Naive thymus-derived CD4-positive, alpha-beta T cell (primary cell): ENCODE measurements around the gene CD244. TPM values are rescaled to one million over a fixed set of nuclear protein-coding genes. Genes with fewer than 3 reads are reported as not detected.

Experiments used
- ATAC-seq: fragments of 150-1000 bp; cut with Tn5 transposase; 2 replicates; pipeline ENCODE4 v1.10.0; 2021; ENCODE audit warnings: mild to moderate bottlenecking, moderate library complexity
- CTCF ChIA-PET: fragments of 350-600 bp; sonication (Branson Sonifier 250); formaldehyde crosslinking; loops from one replicate; lab custom pipeline; 2021; ENCODE audit warnings: antibody characterized with exemption; lab: Charles Lee
- POLR2A ChIA-PET: fragments of 350-600 bp; sonication (Branson Sonifier 250); formaldehyde crosslinking; loops from one replicate; lab custom pipeline; 2021; ENCODE audit warnings: antibody characterized with exemption, inconsistent platforms; lab: Charles Lee
- DNase-seq, 9 donors: peaks; one replicate each; pipeline versions ENCODE4 v3.0.0 to v3.0.0-alpha.2; 2020 to 2022; ENCODE audit warnings: mixed read lengths in 1 of 9
- H3K27ac ChIP-seq: one replicate; pipeline ENCODE4 v1.7.0; 2013; ENCODE audit warnings: mild to moderate bottlenecking, low read depth, low read length, moderate library complexity
- H3K27me3 ChIP-seq, 2 donors: one replicate each; pipeline ENCODE4 v1.7.0; 2013; ENCODE audit warnings: low read length in 2 of 2, mild to moderate bottlenecking in 2 of 2, moderate library complexity in 2 of 2; ENCODE audit not compliant: control insufficient read depth in 2 of 2, insufficient read depth in 2 of 2
- H3K36me3 ChIP-seq, 3 experiments: 1 replicate in 2 of 3; 2 replicates in 1 of 3; pipeline ENCODE4 v1.7.0; 2013; ENCODE audit warnings: low read length in 3 of 3, mild to moderate bottlenecking in 3 of 3, moderate library complexity in 1 of 3; ENCODE audit not compliant: insufficient read depth in 3 of 3, control insufficient read depth in 2 of 3
- H3K4me1 ChIP-seq, 2 donors: one replicate each; pipeline ENCODE4 v1.7.0; 2013; ENCODE audit warnings: low read length in 2 of 2, mild to moderate bottlenecking in 2 of 2, moderate library complexity in 1 of 2; ENCODE audit not compliant: control insufficient read depth in 2 of 2, insufficient read depth in 2 of 2
- H3K4me3 ChIP-seq: 2 replicates; pipeline ENCODE4 v1.7.0; 2013; ENCODE audit warnings: mild to moderate bottlenecking, low read length
- H3K9me3 ChIP-seq, 3 experiments: 1 replicate in 2 of 3; 2 replicates in 1 of 3; pipeline ENCODE4 v1.7.0; 2013; ENCODE audit warnings: low read length in 3 of 3; ENCODE audit not compliant: control insufficient read depth in 2 of 3
- H3K27ac Mint-ChIP-seq, 9 donors: one replicate each; pipeline ENCODE4 v1.8.0; 2020 to 2022; ENCODE audit warnings: mixed read lengths in 9 of 9, mild to moderate bottlenecking in 8 of 9, moderate library complexity in 5 of 9, inconsistent platforms in 2 of 9
- H3K27me3 Mint-ChIP-seq, 5 donors: one replicate each; pipeline ENCODE4 v1.8.0; 2021 to 2022; ENCODE audit warnings: mixed read lengths in 5 of 5, mild to moderate bottlenecking in 1 of 5
- H3K36me3 Mint-ChIP-seq, 5 donors: one replicate each; pipeline ENCODE4 v1.8.0; 2020 to 2022; ENCODE audit warnings: mixed read lengths in 5 of 5, mild to moderate bottlenecking in 3 of 5, inconsistent platforms in 1 of 5
- H3K4me1 Mint-ChIP-seq, 7 donors: one replicate each; pipeline ENCODE4 v1.8.0; 2020 to 2022; ENCODE audit warnings: mixed read lengths in 7 of 7, mild to moderate bottlenecking in 3 of 7, inconsistent platforms in 1 of 7
- H3K4me3 Mint-ChIP-seq, 10 donors: one replicate each; pipeline ENCODE4 v1.8.0; 2020 to 2022; ENCODE audit warnings: mild to moderate bottlenecking in 10 of 10, mixed read lengths in 10 of 10, moderate library complexity in 6 of 10, inconsistent platforms in 2 of 10
- H3K9me3 Mint-ChIP-seq, 11 donors: one replicate each; pipeline ENCODE4 v1.8.0; 2020 to 2022; ENCODE audit warnings: mixed read lengths in 11 of 11, mild to moderate bottlenecking in 4 of 11, inconsistent platforms in 1 of 11, moderate library complexity in 1 of 11
- intact Hi-C, 2 donors: fragments of 100-400 bp; cut with micrococcal nuclease; formaldehyde crosslinking; loops; one replicate each; pipeline ENCODE4 v1.15.1; 2023
- polyA plus RNA-seq, 2 donors: library from polyadenylated mRNA; unstranded; fragments of 300-500 nt; fragmentation: Illumina TruSeq; gene quantifications; one replicate each; pipeline ENCODE4 v1.2.3, GENCODE V29; 2021
- total RNA-seq, 6 experiments: library from RNA in 5 of 6; stranded (reverse) in 5 of 6; gene quantifications; 1 replicate in 5 of 6; 2 replicates in 1 of 6; pipeline ENCODE4 v1.2.3 and lab custom pipeline; 2021 to 2026

The CD244 gene
- total and polyA plus RNA-seq, 7 experiments from 2014 or later: 0.27 to 33.6 (median 3.9) TPM

DNA sequence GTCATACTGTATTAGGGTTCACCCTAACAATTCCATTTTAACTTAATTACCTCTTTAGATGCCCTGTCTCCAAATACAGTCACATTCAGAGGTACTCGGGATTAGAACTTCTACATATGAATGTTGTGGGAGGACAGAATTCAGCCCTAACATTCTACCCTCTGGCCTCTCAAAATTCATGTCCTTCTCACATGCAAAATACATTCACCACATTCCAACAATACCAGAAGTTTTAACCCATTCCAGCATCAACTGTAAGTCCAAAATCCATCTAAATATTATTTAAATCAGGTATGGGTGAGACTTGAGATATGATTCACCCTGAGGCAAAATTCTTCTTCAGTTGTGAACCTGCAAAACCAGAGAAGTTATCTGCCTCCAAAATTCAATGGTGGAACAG, 52.2 kb downstream of the CD244 start:
- Histone ChIP-seq H3K9me3 (peaks cover 0 to 9% (median 0%) of the 10 kb centered on the region in 3 experiments), H3K4me3 (no peak overlapping the region), H3K27me3 (no peaks in the 10 kb centered on the region), H3K4me1 (peaks cover 22 to 25% of the 10 kb centered on the region in 2 donors), H3K36me3 (peaks cover 11 to 72% (median 19%) of the 10 kb centered on the region in 3 experiments), H3K27ac (no peak overlapping the region)
- intact Hi-C loops: no loop called here
- Mint-ChIP-seq H3K27me3 (peaks cover 0 to 8% (median 0%) of the 10 kb centered on the region in 5 donors), H3K36me3 (peaks cover 31 to 82% (median 61%) of the 10 kb centered on the region in 5 donors), H3K4me3 (peak overlapping the region in 1 of 10 donors; percentile 24), H3K4me1 (peaks cover 10 to 83% (median 75%) of the 10 kb centered on the region in 7 donors), H3K9me3 (peaks cover 6 to 19% (median 13%) of the 10 kb centered on the region in 11 donors), H3K27ac (peak overlapping the region in 7 of 9 donors; percentile 62 to 86 (median 79))
- POLR2A ChIA-PET: interaction anchor here (2.6 kb wide), 1 partner anchor 13 kb away, joined by 18 read pairs; no protein-coding TSS in a partner anchor
- CTCF ChIA-PET: no interaction called here
- ATAC-seq (no peak), DNase-seq (no peak)

DNA sequence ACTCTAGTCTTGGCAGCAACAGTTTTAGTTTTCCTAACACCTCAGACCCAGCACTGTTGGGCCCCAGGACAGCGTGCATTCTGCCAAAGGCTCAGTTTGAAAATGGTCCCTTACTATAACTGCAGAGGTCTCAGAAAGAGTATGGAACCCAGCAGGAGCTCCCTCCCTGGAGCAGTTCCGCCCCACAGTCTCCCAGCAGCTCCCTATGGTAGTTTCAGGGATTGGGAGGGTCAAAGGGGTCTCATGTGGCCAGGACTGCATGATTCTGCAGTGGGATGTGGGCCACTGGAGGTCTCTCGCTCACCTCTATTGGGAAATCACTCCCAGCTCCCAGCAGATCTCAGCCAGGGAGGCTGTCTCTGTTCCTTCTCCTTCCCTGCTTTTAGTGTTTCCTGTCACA, 54.4 kb downstream of the CD244 start:
- Mint-ChIP-seq H3K9me3 (peaks cover 6 to 24% (median 16%) of the 10 kb centered on the region in 11 donors), H3K27me3 (peaks cover 0 to 24% (median 0%) of the 10 kb centered on the region in 5 donors), H3K27ac (peak overlapping the region in 8 of 9 donors; percentile 29 to 86 (median 60)), H3K4me3 (peak overlapping the region in 8 of 10 donors; percentile 31 to 64 (median 43)), H3K4me1 (peaks cover 8 to 96% (median 91%) of the 10 kb centered on the region in 7 donors), H3K36me3 (peaks cover 26 to 86% (median 68%) of the 10 kb centered on the region in 5 donors)
- DNase-seq (no peak), ATAC-seq (no peak)
- POLR2A ChIA-PET: interaction anchor here (0.9 to 3.7 kb wide), 3 partner anchors 9 to 136 kb away, joined by 4 to 14 read pairs (median 14); partner anchors contain the start of gene LY9
- intact Hi-C loops: no loop called here
- Histone ChIP-seq H3K27ac (no peak overlapping the region), H3K27me3 (no peaks in the 10 kb centered on the region), H3K36me3 (peaks cover 4 to 55% (median 13%) of the 10 kb centered on the region in 3 experiments), H3K4me3 (no peak overlapping the region), H3K9me3 (peaks cover 0 to 9% (median 0%) of the 10 kb centered on the region in 3 experiments), H3K4me1 (peaks cover 30 to 36% of the 10 kb centered on the region in 2 donors)
- CTCF ChIA-PET: interaction anchor here (4.8 kb wide), 1 partner anchor 11 kb away, joined by 24 read pairs; the partner anchor contains the start of gene LY9

GRCh38 chr1:160807738-160808137, 54.9 kb downstream of the CD244 start:
- ChIA-PET CTCF (interaction anchor here (4.8 kb wide), 1 partner anchor 11 kb away, joined by 24 read pairs; the partner anchor contains the start of gene LY9), POLR2A (interaction anchor here (0.9 to 3.7 kb wide), 3 partner anchors 9 to 135 kb away, joined by 4 to 14 read pairs (median 14); partner anchors contain the start of gene LY9)
- peaks cover 0 to 27% (median 0%) of the 10 kb centered on the region in 5 donors for H3K27me3 Mint-ChIP-seq
- peaks cover 6 to 24% (median 16%) of the 10 kb centered on the region in 11 donors for H3K9me3 Mint-ChIP-seq
- Histone ChIP-seq H3K27ac (no peak overlapping the region), H3K4me1 (peaks cover 30 to 36% of the 10 kb centered on the region in 2 donors), H3K36me3 (peaks cover 4 to 55% (median 12%) of the 10 kb centered on the region in 3 experiments), H3K27me3 (no peaks in the 10 kb centered on the region), H3K9me3 (peaks cover 0 to 9% (median 0%) of the 10 kb centered on the region in 3 experiments), H3K4me3 (no peak overlapping the region)
- H3K27ac Mint-ChIP-seq: peak overlapping the region in 5 of 9 donors; percentile 38 to 83 (median 62)
- peak overlapping the region in 6 of 10 donors; percentile 20 to 77 (median 52) for H3K4me3 Mint-ChIP-seq
- ATAC-seq: peak; percentile 20
- DNase-seq: no peak
- H3K4me1 Mint-ChIP-seq: peaks cover 3 to 96% (median 91%) of the 10 kb centered on the region in 7 donors
- H3K36me3 Mint-ChIP-seq: peaks cover 28 to 87% (median 73%) of the 10 kb centered on the region in 5 donors
- intact Hi-C loops: loop anchor here in 1 of 2 donors (1.0 kb wide), 1 partner anchor 9 kb away; no protein-coding TSS in a partner anchor

- H3K27me3 ChIP-seq: no peaks in the 10 kb centered on the region
- ATAC-seq (no peak), DNase-seq (no peak)
- intact Hi-C loops: loop anchor here in 1 of 2 donors (1.0 kb wide), 1 partner anchor 9 kb away; no protein-coding TSS in a partner anchor
- POLR2A ChIA-PET: interaction anchor here (0.6 to 3.7 kb wide), 4 partner anchors 8 to 135 kb away, joined by 3 to 14 read pairs (median 9); partner anchors contain the start of gene LY9
- no peak overlapping the region for H3K27ac ChIP-seq
- peak overlapping the region in 9 of 10 donors; percentile 7 to 77 (median 33) for H3K4me3 Mint-ChIP-seq
- CTCF ChIA-PET: interaction anchor here (1.1 to 4.8 kb wide), 2 partner anchors 10 to 11 kb away, joined by 3 to 24 read pairs; partner anchors contain the start of gene LY9
- H3K36me3 Mint-ChIP-seq: peaks cover 31 to 89% (median 74%) of the 10 kb centered on the region in 5 donors
- H3K27me3 Mint-ChIP-seq: peaks cover 0 to 29% (median 0%) of the 10 kb centered on the region in 5 donors
- H3K27ac Mint-ChIP-seq: peak overlapping the region in 8 of 9 donors; percentile 14 to 85 (median 67)
- no peak overlapping the region for H3K4me3 ChIP-seq
- peaks cover 30 to 38% of the 10 kb centered on the region in 2 donors for H3K4me1 ChIP-seq
- peaks cover 4 to 58% (median 13%) of the 10 kb centered on the region in 3 experiments for H3K36me3 ChIP-seq
- H3K9me3 ChIP-seq: peaks cover 0 to 9% (median 0%) of the 10 kb centered on the region in 3 experiments
- peaks cover 6 to 24% (median 16%) of the 10 kb centered on the region in 11 donors for H3K9me3 Mint-ChIP-seq
- H3K4me1 Mint-ChIP-seq: peaks cover 3 to 97% (median 92%) of the 10 kb centered on the region in 7 donors
Measured at GRCh38 chr1:160807247-160807646, 55.4 kb downstream of the CD244 start.

DNA sequence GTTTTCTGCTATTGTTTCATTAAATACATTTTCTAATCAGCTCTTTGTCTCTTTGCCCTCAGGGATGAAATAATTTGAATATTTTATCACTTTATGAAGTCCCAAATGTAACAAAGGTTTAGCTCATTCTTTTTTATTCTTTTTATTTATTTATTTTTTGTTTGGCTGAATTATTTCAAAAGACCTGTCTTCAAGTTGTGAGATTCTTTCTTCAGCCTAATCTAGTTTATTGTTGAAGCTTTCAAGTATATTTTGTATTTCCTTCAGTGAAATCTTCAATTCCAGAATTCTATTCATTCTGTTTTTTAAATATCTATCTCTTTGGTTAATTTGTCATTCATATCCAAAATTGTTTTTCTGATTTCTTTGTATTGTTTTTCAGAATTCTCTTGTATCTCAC, 55.9 kb downstream of the CD244 start:
- Mint-ChIP-seq H3K9me3 (peaks cover 6 to 24% (median 16%) of the 10 kb centered on the region in 11 donors), H3K27me3 (peaks cover 0 to 29% (median 0%) of the 10 kb centered on the region in 5 donors), H3K27ac (peak overlapping the region in 7 of 9 donors; percentile 42 to 85 (median 67)), H3K4me3 (peak overlapping the region in 9 of 10 donors; percentile 7 to 78 (median 61)), H3K4me1 (peaks cover 3 to 92% (median 88%) of the 10 kb centered on the region in 7 donors), H3K36me3 (peaks cover 28 to 84% (median 69%) of the 10 kb centered on the region in 5 donors)
- no peaks in the 10 kb centered on the region for H3K27me3 ChIP-seq
- intact Hi-C loops: loop anchor here in 1 of 2 donors (1.0 kb wide), 1 partner anchor 8 kb away; no protein-coding TSS in a partner anchor
- H3K4me1 ChIP-seq: peaks cover 32 to 42% of the 10 kb centered on the region in 2 donors
- H3K36me3 ChIP-seq: peaks cover 4 to 59% (median 16%) of the 10 kb centered on the region in 3 experiments
- ChIA-PET CTCF (interaction anchor here (1.1 to 4.8 kb wide), 2 partner anchors 10 to 11 kb away, joined by 3 to 24 read pairs; partner anchors contain the start of gene LY9), POLR2A (interaction anchor here (0.6 to 3.7 kb wide), 3 partner anchors 8 to 115 kb away, joined by 3 to 14 read pairs (median 14); partner anchors contain the start of gene LY9)
- ATAC-seq (no peak), DNase-seq (no peak)
- no peak overlapping the region for H3K4me3 ChIP-seq
- peaks cover 0 to 9% (median 0%) of the 10 kb centered on the region in 3 experiments for H3K9me3 ChIP-seq
- H3K27ac ChIP-seq: no peak overlapping the region
